ENCODE results near the gene EPS8L3. TPM values are rescaled to one million over a fixed set of nuclear protein-coding genes. Genes with fewer than 3 reads are reported as not detected.

The EPS8L3 gene
- total and polyA plus RNA-seq, 2 of the 8 experiments (the other 6 are each of a cell fraction or from before 2014, with no cell fraction given): not detected

DNA sequence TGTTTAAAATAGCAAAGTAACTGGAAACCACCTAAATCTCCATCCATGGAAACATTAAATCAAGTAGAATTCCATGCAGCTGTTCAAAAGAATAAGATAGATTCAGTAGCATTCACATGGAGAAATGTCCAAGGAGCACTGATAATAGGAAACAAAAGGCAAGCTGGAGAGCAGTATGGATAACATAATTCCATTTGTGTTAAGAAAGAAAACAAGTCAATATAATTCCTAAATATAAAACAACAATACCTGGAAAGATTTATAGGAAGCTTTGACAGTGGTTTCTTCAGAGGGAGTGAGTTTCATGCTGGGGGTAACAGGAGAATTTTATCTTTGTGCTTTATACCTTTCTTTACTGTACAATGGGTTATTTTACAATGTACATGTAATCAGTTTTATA lies 36.6 kb upstream of the EPS8L3 start:
- Histone ChIP-seq H3K9ac (replicated peaks in 1 of 4; ENCODE audit: extremely low read depth in 1 of 4, low read depth in 3 of 4, low read length in 3 of 4) (no peak overlapping the region), H3K79me1 (ENCODE audit: low read depth, low read length) (no peaks in the 10 kb centered on the region), H2AK5ac (ENCODE audit: low read depth, low read length) (no peak overlapping the region), H3K9me3 (ENCODE audit: insufficient read depth in 2 of 2, low read depth in 1 of 2, low read length in 1 of 2) (no peaks in the 10 kb centered on the region), H3K23me2 (ENCODE audit: low read depth, low read length) (no peaks in the 10 kb centered on the region), H2BK5ac (ENCODE audit: low read depth, low read length) (no peak overlapping the region), H4K8ac (ENCODE audit: extremely low read depth, insufficient read depth, low read length) (no peak overlapping the region), H3K4me3 (ENCODE audit: extremely low read depth in 1 of 4, insufficient read depth in 2 of 4, low read depth in 3 of 4, low read length in 4 of 4) (no peak overlapping the region), H3K18ac (ENCODE audit: extremely low read depth, low read length) (no peak overlapping the region), H3K56ac (replicated peaks; ENCODE audit: insufficient read length, low read depth, low read length) (no peak overlapping the region), H3K4me2 (ENCODE audit: insufficient read depth in 1 of 2, low read depth in 2 of 2, low read length in 2 of 2) (no peak overlapping the region), H3K4ac (replicated peaks; ENCODE audit: insufficient read length, low read depth, low read length) (no peak overlapping the region), H3K14ac (ENCODE audit: insufficient read length) (no peak overlapping the region), H3K23ac (ENCODE audit: insufficient read length) (no peak overlapping the region), H2BK12ac (ENCODE audit: low read depth, low read length) (no peak overlapping the region), H3K27ac (ENCODE audit: low read depth, low read length) (no peak overlapping the region), H3K36me3 (ENCODE audit: control insufficient read depth in 2 of 4, insufficient read depth in 4 of 4, low read length in 3 of 4) (no peaks in the 10 kb centered on the region), H2BK120ac (replicated peaks; ENCODE audit: low read depth, low read length) (no peak overlapping the region), H2BK20ac (ENCODE audit: low read length) (no peak overlapping the region), H4K5ac (ENCODE audit: insufficient read length, low read depth, low read length) (no peak overlapping the region), H4K20me1 (replicated peaks in 1 of 2; ENCODE audit: control insufficient read depth in 1 of 2, insufficient read depth in 2 of 2, low read length in 2 of 2) (no peaks in the 10 kb centered on the region), H2AFZ (ENCODE audit: low read length) (no peak overlapping the region), H3K4me1 (replicated peaks in 1 of 4; ENCODE audit: control insufficient read depth in 3 of 4, insufficient read depth in 4 of 4, low read length in 3 of 4) (no peaks in the 10 kb centered on the region), H4K91ac (replicated peaks; ENCODE audit: insufficient read length, low read length) (no peak overlapping the region), H2BK15ac (ENCODE audit: low read length) (no peak overlapping the region), H3K27me3 (replicated peaks in 1 of 4; ENCODE audit: control insufficient read depth in 3 of 4, extremely low read depth in 1 of 4, insufficient read depth in 3 of 4, low read length in 3 of 4) (no peaks in the 10 kb centered on the region), H3K79me2 (ENCODE audit: control insufficient read depth in 1 of 2, insufficient read depth in 2 of 2, low read length in 2 of 2) (no peaks in the 10 kb centered on the region)
- POLR2A ChIA-PET (ENCODE audit: partially characterized antibody): interaction anchor here (0.7 kb wide), 1 partner anchor 8 kb away, joined by 3 read pairs; no protein-coding TSS in a partner anchor
- CTCF ChIA-PET (ENCODE audit: partially characterized antibody): interaction anchor here (1.2 to 2.2 kb wide), 4 partner anchors 11 to 184 kb away, joined by 3 to 7 read pairs (median 4); partner anchors contain the start of gene AHCYL1
- FAIRE-seq (no peak), DNase-seq (ENCODE audit: low read depth in 1 of 2, low spot score in 2 of 2) (no peak)
- no peak for TF ChIP-seq CHD7 (IDR thresholded peaks at IDR 0.05; ENCODE audit: insufficient replicate concordance, low read length)

Data from H1 (cell line).